ENCODE measurements around the gene DOCK1. TPM values are rescaled to one million over a fixed set of nuclear protein-coding genes. Genes with fewer than 3 reads are reported as not detected.

Gene DOCK1
- polyA plus RNA-seq, 1 donor from 2014 or later: 2.7 TPM

- TF ChIP-seq SMC3 (conservative IDR thresholded peaks at IDR 0.05; ENCODE audit: poor library complexity) (no peak), RAD21 (conservative IDR thresholded peaks at IDR 0.05) (no peak), EP300 (conservative IDR thresholded peaks at IDR 0.05; ENCODE audit: poor library complexity, severe bottlenecking) (no peak), REST (IDR thresholded peaks at IDR 0.05; ENCODE audit: borderline replicate concordance) (no peak), POLR2AphosphoS5 (IDR thresholded peaks at IDR 0.05) (no peak), MXI1 (conservative IDR thresholded peaks at IDR 0.05; ENCODE audit: poor library complexity, severe bottlenecking) (no peak), CTCF (IDR thresholded peaks at IDR 0.05; ENCODE audit: poor library complexity, severe bottlenecking) (no peak), EZH2 (IDR thresholded peaks at IDR 0.05; ENCODE audit: borderline replicate concordance, insufficient read depth, low read length, poor library complexity, severe bottlenecking) (no peak)
- no peaks in the 10 kb centered on the region for H3K79me2 ChIP-seq (replicated peaks; ENCODE audit: insufficient read depth, low read length)
Observed at GRCh38 chr10:126928274-126928673, 23.0 kb downstream of the DOCK1 start.

GRCh38 chr10:126929391-126929790 is 24.2 kb downstream of the DOCK1 start:
- Histone ChIP-seq H3K9me2 (ENCODE audit: insufficient read depth, low read length) (no peaks in the 10 kb centered on the region), H3K4me2 (ENCODE audit: low read length) (no peak overlapping the region), H3K4me3 (ENCODE audit: low read length) (no peak overlapping the region), H2AFZ (ENCODE audit: low read depth, low read length) (no peak overlapping the region), H3K27ac (ENCODE audit: low read length) (no peak overlapping the region), H4K20me1 (ENCODE audit: insufficient read depth) (no peaks in the 10 kb centered on the region), H3K9me3 (ENCODE audit: low read length) (no peaks in the 10 kb centered on the region), H3K36me3 (ENCODE audit: insufficient read depth, low read length) (no peaks in the 10 kb centered on the region), H3K9ac (ENCODE audit: low read length) (no peak overlapping the region), H3F3A (ENCODE audit: insufficient read depth, low read length, poor library complexity, severe bottlenecking) (no peaks in the 10 kb centered on the region), H3K79me2 (replicated peaks; ENCODE audit: insufficient read depth, low read length) (no peaks in the 10 kb centered on the region), H3K27me3 (ENCODE audit: insufficient read depth, low read depth, low read length) (no peaks in the 10 kb centered on the region)
- TF ChIP-seq RAD21 (conservative IDR thresholded peaks at IDR 0.05) (no peak), REST (IDR thresholded peaks at IDR 0.05; ENCODE audit: borderline replicate concordance) (no peak), POLR2AphosphoS5 (IDR thresholded peaks at IDR 0.05) (no peak), TAF1 (IDR thresholded peaks at IDR 0.05; ENCODE audit: low read depth) (no peak), MXI1 (conservative IDR thresholded peaks at IDR 0.05; ENCODE audit: poor library complexity, severe bottlenecking) (no peak), CTCF (IDR thresholded peaks at IDR 0.05; ENCODE audit: poor library complexity, severe bottlenecking) (no peak), SMC3 (conservative IDR thresholded peaks at IDR 0.05; ENCODE audit: poor library complexity) (no peak)

More at GRCh38 chr10:126928274-126928673, 23.0 kb downstream of the DOCK1 start:
- Histone ChIP-seq H3K36me3 (ENCODE audit: insufficient read depth, low read length) (no peaks in the 10 kb centered on the region), H3K4me3 (ENCODE audit: low read length) (no peak overlapping the region), H3K27me3 (ENCODE audit: insufficient read depth, low read depth, low read length) (no peaks in the 10 kb centered on the region), H4K20me1 (ENCODE audit: insufficient read depth) (no peaks in the 10 kb centered on the region), H3F3A (ENCODE audit: insufficient read depth, low read length, poor library complexity, severe bottlenecking) (no peaks in the 10 kb centered on the region), H3K9me2 (ENCODE audit: insufficient read depth, low read length) (no peaks in the 10 kb centered on the region), H2AFZ (ENCODE audit: low read depth, low read length) (no peak overlapping the region), H3K27ac (ENCODE audit: low read length) (no peak overlapping the region), H3K9ac (ENCODE audit: low read length) (no peak overlapping the region), H3K9me3 (ENCODE audit: low read length) (no peaks in the 10 kb centered on the region), H3K4me2 (ENCODE audit: low read length) (no peak overlapping the region)

Data from neural cell (in vitro differentiated cells).